Measurements from ENCODE around the gene RBPJL. TPM values are rescaled to one million over a fixed set of nuclear protein-coding genes. Genes with fewer than 3 reads are reported as not detected.

Gene RBPJL
- total and polyA plus RNA-seq, 8 donors = 169 to 1,575 (median 454) TPM

- Histone ChIP-seq H3K4me3 (no peak overlapping the region), H3K27ac (peak overlapping the region in 1 of 4 donors; percentile 50), H3K9me3 (no peaks in the 10 kb centered on the region), H3K36me3 (peaks cover 0 to 89% (median 17%) of the 10 kb centered on the region in 3 donors), H3K27me3 (no peaks in the 10 kb centered on the region), H3K4me1 (peaks cover 0 to 25% (median 12%) of the 10 kb centered on the region in 3 donors)
- TF ChIP-seq, protein P1, sequence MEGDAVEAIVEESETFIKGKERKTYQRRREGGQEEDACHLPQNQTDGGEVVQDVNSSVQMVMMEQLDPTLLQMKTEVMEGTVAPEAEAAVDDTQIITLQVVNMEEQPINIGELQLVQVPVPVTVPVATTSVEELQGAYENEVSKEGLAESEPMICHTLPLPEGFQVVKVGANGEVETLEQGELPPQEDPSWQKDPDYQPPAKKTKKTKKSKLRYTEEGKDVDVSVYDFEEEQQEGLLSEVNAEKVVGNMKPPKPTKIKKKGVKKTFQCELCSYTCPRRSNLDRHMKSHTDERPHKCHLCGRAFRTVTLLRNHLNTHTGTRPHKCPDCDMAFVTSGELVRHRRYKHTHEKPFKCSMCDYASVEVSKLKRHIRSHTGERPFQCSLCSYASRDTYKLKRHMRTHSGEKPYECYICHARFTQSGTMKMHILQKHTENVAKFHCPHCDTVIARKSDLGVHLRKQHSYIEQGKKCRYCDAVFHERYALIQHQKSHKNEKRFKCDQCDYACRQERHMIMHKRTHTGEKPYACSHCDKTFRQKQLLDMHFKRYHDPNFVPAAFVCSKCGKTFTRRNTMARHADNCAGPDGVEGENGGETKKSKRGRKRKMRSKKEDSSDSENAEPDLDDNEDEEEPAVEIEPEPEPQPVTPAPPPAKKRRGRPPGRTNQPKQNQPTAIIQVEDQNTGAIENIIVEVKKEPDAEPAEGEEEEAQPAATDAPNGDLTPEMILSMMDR (IDR thresholded peaks at IDR 0.05) = no peak
- WGBS, 2 donors = 25 to 30% methylated on average over 7 of the region's 7 CpGs
- FAIRE-seq (no peak), ATAC-seq (peak; percentile 61 to 82 (median 72)), DNase-seq (peak in 5 of 6 donors; percentile 67 to 76 (median 73))
- intact Hi-C loops (cut with DNase I) = no loop called here
Measured at GRCh38 chr20:45329497-45330319, 23.1 kb downstream of the RBPJL start.

GRCh38 chr20:45330476-45330875, 23.8 kb downstream of the RBPJL start:
- TF ChIP-seq, protein P1 (IDR thresholded peaks at IDR 0.05) = no peak
- peak overlapping the region in 1 of 4 donors; percentile 50 for H3K27ac ChIP-seq
- H3K4me1 ChIP-seq = peaks cover 0 to 25% (median 12%) of the 10 kb centered on the region in 3 donors
- H3K4me3 ChIP-seq = no peak overlapping the region
- H3K36me3 ChIP-seq = peaks cover 0 to 93% (median 17%) of the 10 kb centered on the region in 3 donors
- H3K9me3 ChIP-seq = no peaks in the 10 kb centered on the region
- FAIRE-seq (no peak), ATAC-seq (no peak), DNase-seq (no peak)
- intact Hi-C loops (cut with DNase I) = no loop called here
- WGBS, 2 donors = 88 to 90% methylated on average over 3 of the region's 3 CpGs
- H3K27me3 ChIP-seq = no peaks in the 10 kb centered on the region

DNA sequence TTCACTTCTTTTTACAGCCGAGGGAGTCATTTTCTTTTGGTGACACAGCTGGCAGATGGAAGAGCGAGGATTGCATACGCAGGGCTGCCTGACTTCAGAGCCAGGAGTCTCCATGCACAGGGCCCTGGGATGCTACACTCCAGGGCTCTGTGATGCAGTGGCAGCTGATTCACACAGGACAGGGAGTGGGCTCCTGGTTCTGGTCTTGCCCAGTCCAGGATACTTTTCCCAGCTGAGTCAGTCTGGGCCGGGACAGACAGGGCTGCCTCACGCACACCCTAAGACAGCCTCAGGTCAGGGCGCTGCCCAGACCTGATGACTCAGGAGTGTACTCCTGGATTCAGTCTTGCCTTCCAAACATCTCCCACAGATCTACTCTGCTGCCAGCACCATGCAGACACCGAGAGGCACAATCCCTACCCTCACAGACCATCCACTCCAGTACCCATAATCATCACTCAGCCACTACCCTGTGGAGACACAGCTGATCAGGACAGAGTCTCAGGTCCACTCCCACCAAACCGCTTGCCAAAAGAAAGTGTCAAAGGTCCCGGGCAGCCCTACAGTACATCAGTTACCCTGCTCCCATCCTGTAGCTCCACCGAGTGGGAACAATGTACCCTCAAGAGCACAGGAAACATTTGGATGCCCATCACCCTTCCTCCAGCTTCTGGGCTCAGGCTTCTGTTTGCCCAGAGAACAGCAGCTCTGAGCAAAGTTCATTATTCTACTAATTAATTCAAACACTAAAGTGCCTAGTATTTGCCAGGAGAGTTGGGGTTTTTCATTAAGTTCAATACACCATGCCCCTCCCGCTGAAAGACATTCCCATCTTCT, 30.1 kb downstream of the RBPJL start:
- ATAC-seq (peak; percentile 2 to 36 (median 13)), DNase-seq (no peak), FAIRE-seq (no peak)
- intact Hi-C loops (cut with DNase I) = no loop called here
- H3K9me3 ChIP-seq = no peaks in the 10 kb centered on the region
- peak overlapping the region; percentile 87 to 98 (median 94) for H3K27ac ChIP-seq
- peak overlapping the region in 2 of 4 donors; percentile 11 to 13 for H3K4me3 ChIP-seq
- 35 to 42% methylated on average over 11 of the region's 11 CpGs for WGBS, 2 donors
- TF ChIP-seq, protein P1 (IDR thresholded peaks at IDR 0.05) = no peak
- H3K27me3 ChIP-seq = no peaks in the 10 kb centered on the region
- H3K4me1 ChIP-seq = peaks cover 54 to 57% (median 55%) of the 10 kb centered on the region in 3 donors
- peaks cover 0 to 37% (median 5%) of the 10 kb centered on the region in 3 donors for H3K36me3 ChIP-seq

GRCh38 chr20:45337367-45338120, 30.9 kb downstream of the RBPJL start:
- H3K36me3 ChIP-seq = peaks cover 0 to 29% (median 5%) of the 10 kb centered on the region in 3 donors
- intact Hi-C loops (cut with DNase I) = no loop called here
- no peaks in the 10 kb centered on the region for H3K9me3 ChIP-seq
- peak overlapping the region; percentile 87 to 98 (median 94) for H3K27ac ChIP-seq
- TF ChIP-seq, protein P1 (IDR thresholded peaks at IDR 0.05) = no peak
- peak overlapping the region in 2 of 4 donors; percentile 11 to 13 for H3K4me3 ChIP-seq
- FAIRE-seq = no peak
- WGBS, 2 donors = 12 to 15% methylated on average over 15 of the region's 15 CpGs
- peaks cover 55 to 58% (median 55%) of the 10 kb centered on the region in 3 donors for H3K4me1 ChIP-seq
- peak; percentile 17 to 34 (median 22) for ATAC-seq
- H3K27me3 ChIP-seq = no peaks in the 10 kb centered on the region
- peak in 5 of 6 donors; percentile 53 to 71 (median 67) for DNase-seq

Data from pancreas (tissue), 10 donors.